MM.1S (cell line): ENCODE results near the gene SLC2A10.

Experiments
- DNase-seq: peaks from one replicate; pipeline ENCODE4 v3.0.0-alpha.2; 2015
- H2AFZ ChIP-seq: fragments of 300-600 bp; sonication (generic); 2 replicates; pipeline ENCODE4 v1.6.0; 2016; ENCODE audit warnings: antibody characterized with exemption, low read length
- H3F3A ChIP-seq: fragments of 300-600 bp; sonication (generic); 2 replicates; pipeline ENCODE4 v1.6.1; 2016; ENCODE audit warnings: mild to moderate bottlenecking, antibody characterized with exemption, low read length, moderate library complexity, mixed read lengths; ENCODE audit not compliant: insufficient read depth
- H3K27ac ChIP-seq: fragments of 300-600 bp; sonication (generic); 2 replicates; pipeline ENCODE4 v1.5.1; 2016; ENCODE audit warnings: mild to moderate bottlenecking, low read length
- H3K27me3 ChIP-seq: fragments of 300-600 bp; sonication (generic); replicated peaks from 2 replicates; pipeline ENCODE4 v1.6.0; 2016; ENCODE audit warnings: low read length; ENCODE audit not compliant: insufficient read depth
- H3K36me3 ChIP-seq: fragments of 300-600 bp; sonication (generic); replicated peaks from 2 replicates; pipeline ENCODE4 v1.6.1; 2016; ENCODE audit warnings: mild to moderate bottlenecking, low read length, mixed read lengths; ENCODE audit not compliant: insufficient read depth
- H3K4me1 ChIP-seq: fragments of 300-600 bp; sonication (generic); 2 replicates; pipeline ENCODE4 v1.6.1; 2016; ENCODE audit warnings: low read length, mixed read lengths
- H3K4me2 ChIP-seq: fragments of 300-600 bp; sonication (generic); 2 replicates; pipeline ENCODE4 v1.6.0; 2016; ENCODE audit warnings: low read depth, low read length
- H3K4me3 ChIP-seq: fragments of 300-600 bp; sonication (generic); 2 replicates; pipeline ENCODE4 v1.5.1; 2016; ENCODE audit warnings: low read length, mixed read lengths
- H3K79me2 ChIP-seq: fragments of 300-600 bp; sonication (generic); 2 replicates; pipeline ENCODE4 v1.6.1; 2016; ENCODE audit warnings: mixed run types, low read length, mixed read lengths
- H3K9ac ChIP-seq: fragments of 300-600 bp; sonication (generic); 2 replicates; pipeline ENCODE4 v1.6.1; 2016; ENCODE audit warnings: low read length, mixed read lengths
- H3K9me2 ChIP-seq: fragments of 300-600 bp; sonication (generic); replicated peaks from 2 replicates; pipeline ENCODE4 v1.6.1; 2016; ENCODE audit warnings: mild to moderate bottlenecking, low read length, mixed read lengths; ENCODE audit not compliant: insufficient read depth
- H3K9me3 ChIP-seq: fragments of 300-600 bp; sonication (generic); replicated peaks from 2 replicates; pipeline ENCODE4 v1.6.1; 2016; ENCODE audit warnings: mild to moderate bottlenecking, low read length, mixed read lengths; ENCODE audit not compliant: insufficient read depth
- H4K20me1 ChIP-seq: fragments of 300-600 bp; sonication (generic); 2 replicates; pipeline ENCODE4 v1.6.1; 2016; ENCODE audit warnings: mild to moderate bottlenecking, low read length, moderate library complexity, mixed read lengths; ENCODE audit not compliant: insufficient read depth
- CTCF ChIP-seq: fragments of 300-600 bp; sonication (generic); IDR thresholded peaks from 2 replicates; pipeline ENCODE4 v1.5.1; 2016; ENCODE audit warnings: antibody characterized with exemption, low read length, mixed read lengths
- EZH2 ChIP-seq: fragments of 300-600 bp; sonication (generic); optimal IDR thresholded peaks from 2 replicates; pipeline ENCODE3; 2017; ENCODE audit warnings: low read depth, mild to moderate bottlenecking, antibody characterized with exemption, low read length, mixed read lengths
- EZH2phosphoT487 ChIP-seq: fragments of 300-600 bp; sonication (generic); IDR thresholded peaks from 2 replicates; pipeline ENCODE4 v1.6.1; 2018; ENCODE audit warnings: antibody characterized with exemption, low read length

Gene SLC2A10

GRCh38 chr20:46709459-46710152 is at the start of gene SLC2A10:
TSS of gene SLC2A10 (plus strand) at chr20:46709649. CDS start at chr20:46709737, 88 bp downstream.
- TF ChIP-seq EZH2, result no peak
- TF ChIP-seq CTCF, result no peak
- TF ChIP-seq EZH2phosphoT487, result no peak
- H3K4me2 ChIP-seq, result peak within 1 kb of the TSS; percentile 71
- peak within 1 kb of the TSS; percentile 65 for H3K4me3 ChIP-seq

GRCh38 chr20:46660487-46660886 is 49.0 kb upstream of the SLC2A10 start:
- no peaks in the 10 kb centered on the region for H3F3A ChIP-seq
- no peak for TF ChIP-seq EZH2
- TF ChIP-seq EZH2phosphoT487, result no peak
- TF ChIP-seq CTCF, result no peak
- H3K79me2 ChIP-seq, result no peaks in the 10 kb centered on the region
- H3K27ac ChIP-seq, result no peak overlapping the region
- H3K9me2 ChIP-seq, result no peaks in the 10 kb centered on the region
- H3K4me3 ChIP-seq, result no peak overlapping the region
- no peak overlapping the region for H2AFZ ChIP-seq
- H3K36me3 ChIP-seq, result no peaks in the 10 kb centered on the region
- no peaks in the 10 kb centered on the region for H3K27me3 ChIP-seq
- H3K4me2 ChIP-seq, result no peak overlapping the region
- DNase-seq, result no peak
- no peaks in the 10 kb centered on the region for H3K4me1 ChIP-seq
- H3K9me3 ChIP-seq, result no peaks in the 10 kb centered on the region
- no peaks in the 10 kb centered on the region for H4K20me1 ChIP-seq
- no peak overlapping the region for H3K9ac ChIP-seq

More at GRCh38 chr20:46709459-46710152, at the start of gene SLC2A10:
- peak within 1 kb of the TSS; percentile 41; the same call in 1 of the 2 replicates for H3K9ac ChIP-seq
- H2AFZ ChIP-seq, result peak within 1 kb of the TSS; percentile 68
- H3K27ac ChIP-seq, result no peak within 1 kb of the TSS
- no peaks in the 10 kb centered on the region for H3K36me3 ChIP-seq
- 0 out of 2 replicates have a peak, but pooled peaks cover 3% of the 10 kb centered on the region for H3K9me3 ChIP-seq
- H3F3A ChIP-seq, result no peaks in the 10 kb centered on the region
- H3K9me2 ChIP-seq, result no peaks in the 10 kb centered on the region
- no peaks in the 10 kb centered on the region; the same call in 1 of the 2 replicates for H3K27me3 ChIP-seq
- H4K20me1 ChIP-seq, result no peaks in the 10 kb centered on the region
- H3K4me1 ChIP-seq, result no peaks in the 10 kb centered on the region
- H3K79me2 ChIP-seq, result no peaks in the 10 kb centered on the region
- no peak for DNase-seq

- no peak for DNase-seq
- Histone ChIP-seq H3K9ac (no peak overlapping the region), H2AFZ (no peak overlapping the region), H3K4me3 (no peak overlapping the region), H3K27ac (no peak overlapping the region), H4K20me1 (no peaks in the 10 kb centered on the region), H3K9me3 (no peaks in the 10 kb centered on the region), H3F3A (no peaks in the 10 kb centered on the region), H3K79me2 (no peaks in the 10 kb centered on the region), H3K4me1 (no peaks in the 10 kb centered on the region), H3K4me2 (no peak overlapping the region), H3K9me2 (no peaks in the 10 kb centered on the region), H3K36me3 (no peaks in the 10 kb centered on the region), H3K27me3 (no peaks in the 10 kb centered on the region)
- TF ChIP-seq EZH2phosphoT487 (no peak), EZH2 (no peak), CTCF (no peak)
Observed at GRCh38 chr20:46661659-46662058, 47.8 kb upstream of the SLC2A10 start.
